HG02840 (cell line): ENCODE measurements around the gene MEP1A.
"Not testable (repeated sequence)": the region's sequence is repeated elsewhere in the genome, so short reads cannot be mapped to it uniquely, and the experiment has no call there.

ENCODE experiments used
- ATAC-seq: cut with Tn5 transposase; IDR thresholded peaks from one replicate; pipeline ENCODE4 v1.9.1; 2021; ENCODE audit warnings: mild to moderate bottlenecking, moderate library complexity, moderate number of reproducible peaks; ENCODE audit not compliant: unreplicated experiment, low FRiP score

The MEP1A gene, protein sequence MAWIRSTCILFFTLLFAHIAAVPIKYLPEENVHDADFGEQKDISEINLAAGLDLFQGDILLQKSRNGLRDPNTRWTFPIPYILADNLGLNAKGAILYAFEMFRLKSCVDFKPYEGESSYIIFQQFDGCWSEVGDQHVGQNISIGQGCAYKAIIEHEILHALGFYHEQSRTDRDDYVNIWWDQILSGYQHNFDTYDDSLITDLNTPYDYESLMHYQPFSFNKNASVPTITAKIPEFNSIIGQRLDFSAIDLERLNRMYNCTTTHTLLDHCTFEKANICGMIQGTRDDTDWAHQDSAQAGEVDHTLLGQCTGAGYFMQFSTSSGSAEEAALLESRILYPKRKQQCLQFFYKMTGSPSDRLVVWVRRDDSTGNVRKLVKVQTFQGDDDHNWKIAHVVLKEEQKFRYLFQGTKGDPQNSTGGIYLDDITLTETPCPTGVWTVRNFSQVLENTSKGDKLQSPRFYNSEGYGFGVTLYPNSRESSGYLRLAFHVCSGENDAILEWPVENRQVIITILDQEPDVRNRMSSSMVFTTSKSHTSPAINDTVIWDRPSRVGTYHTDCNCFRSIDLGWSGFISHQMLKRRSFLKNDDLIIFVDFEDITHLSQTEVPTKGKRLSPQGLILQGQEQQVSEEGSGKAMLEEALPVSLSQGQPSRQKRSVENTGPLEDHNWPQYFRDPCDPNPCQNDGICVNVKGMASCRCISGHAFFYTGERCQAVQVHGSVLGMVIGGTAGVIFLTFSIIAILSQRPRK

GRCh38 chr6:46793138-46793537 lies at the start of gene MEP1A:
TSS of gene MEP1A (plus strand) at chr6:46793389. CDS start at chr6:46793399, 10 bp downstream.
- no peak for ATAC-seq

DNA sequence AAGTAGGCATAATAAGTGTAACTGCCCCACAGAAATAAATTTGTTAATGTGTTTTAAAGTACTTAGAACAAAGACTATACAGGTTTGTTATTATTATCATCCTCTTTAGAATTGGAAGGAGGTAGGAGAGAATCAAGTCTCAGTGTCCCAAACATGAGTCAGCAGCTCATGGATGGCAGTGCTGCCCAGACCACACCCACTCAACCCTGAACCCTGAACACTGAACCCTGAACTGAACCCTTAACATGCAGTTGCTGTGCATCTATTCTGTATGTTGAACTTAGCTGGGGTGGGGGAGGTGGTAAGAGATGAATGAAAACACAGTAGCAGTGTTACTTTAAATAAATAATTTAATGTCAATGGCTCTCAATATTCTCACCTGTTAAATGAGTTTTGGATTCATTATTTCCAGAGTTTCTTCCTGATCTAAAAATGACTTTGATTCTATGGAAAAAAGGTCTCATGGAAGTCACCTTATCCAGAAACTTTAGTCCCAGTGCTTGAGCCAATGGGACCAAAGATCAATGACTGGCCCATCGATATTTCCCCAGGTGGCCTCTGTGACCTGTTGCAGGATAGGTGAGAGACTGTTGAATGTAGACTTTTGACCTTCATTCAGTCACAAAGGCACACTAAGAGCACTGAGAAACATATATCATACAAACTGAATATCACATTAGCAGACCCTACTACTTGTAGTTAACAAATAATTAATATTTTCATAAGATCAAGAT lies 49.6 kb upstream of the MEP1A start:
- ATAC-seq, result no peak

- ATAC-seq, result not testable (repeated sequence)
Measured at GRCh38 chr6:46744159-46744725, 48.9 kb upstream of the MEP1A start.

GRCh38 chr6:46745973-46746372 lies 47.2 kb upstream of the MEP1A start:
- no peak for ATAC-seq

DNA sequence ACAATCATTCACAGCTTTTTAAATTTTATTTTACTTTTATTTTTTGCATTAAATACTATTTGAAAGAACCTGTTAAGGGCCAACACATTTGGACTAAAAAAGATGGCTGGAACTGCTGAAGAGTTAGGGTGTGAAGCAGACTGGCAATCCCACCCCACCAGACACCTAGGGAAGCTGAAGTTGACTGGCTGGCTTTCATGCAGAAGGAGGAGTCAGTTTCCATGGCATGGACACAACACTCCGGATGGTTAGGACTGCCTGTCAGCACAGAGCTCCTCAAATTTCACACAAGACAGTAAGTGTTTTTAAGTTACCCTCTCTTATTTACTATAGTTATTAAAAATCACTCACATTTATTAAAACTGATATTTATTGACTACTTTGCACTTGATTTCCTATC lies 46.5 kb upstream of the MEP1A start, which contains the start of gene ANKRD66:
ANKRD66 (plus strand) TSS at position 238 of the 400 bp plus-strand sequence. CDS start 5,016 bp downstream, outside the sequence.
- no peak for ATAC-seq

GRCh38 chr6:46748940-46749503 lies 44.2 kb upstream of the MEP1A start:
- no peak for ATAC-seq

DNA sequence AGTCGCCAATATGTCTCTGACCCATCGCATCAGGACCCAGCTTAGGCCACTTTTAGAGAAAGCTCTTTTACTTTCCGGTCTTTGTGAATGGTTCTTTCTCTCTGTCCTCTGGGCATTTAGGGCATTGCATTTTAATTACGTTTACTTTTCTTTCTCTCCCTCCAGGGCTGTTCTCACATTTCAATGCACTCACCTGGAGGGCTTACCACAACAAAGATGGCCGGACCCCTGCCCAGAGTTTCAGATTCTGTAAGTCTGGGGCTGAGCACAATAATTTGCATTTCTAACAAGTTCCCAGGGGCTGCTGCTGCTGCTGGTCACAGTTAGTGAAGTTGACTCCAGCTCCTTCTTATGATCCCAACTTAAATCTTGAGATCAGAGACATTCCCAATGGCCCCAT lies 43.5 kb upstream of the MEP1A start:
- no peak for ATAC-seq

DNA sequence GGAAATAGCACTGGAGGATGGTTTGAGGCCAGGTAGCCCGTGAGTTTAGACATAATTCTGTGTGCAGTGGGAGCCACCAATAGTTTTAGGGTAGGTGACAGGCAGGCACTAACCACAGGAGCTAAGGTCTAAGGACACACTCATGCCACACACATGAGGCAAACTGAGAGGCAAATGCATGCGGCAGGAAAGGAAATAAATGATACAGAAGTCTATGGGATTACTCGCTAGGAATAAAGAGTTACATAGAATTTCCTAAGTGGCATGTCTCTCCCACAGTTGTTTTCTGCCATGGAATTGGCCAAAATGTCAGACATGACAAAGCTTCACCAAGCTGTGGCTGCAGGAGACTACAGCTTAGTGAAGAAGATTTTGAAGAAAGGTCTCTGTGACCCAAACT lies 41.5 kb upstream of the MEP1A start:
- no peak for ATAC-seq

DNA sequence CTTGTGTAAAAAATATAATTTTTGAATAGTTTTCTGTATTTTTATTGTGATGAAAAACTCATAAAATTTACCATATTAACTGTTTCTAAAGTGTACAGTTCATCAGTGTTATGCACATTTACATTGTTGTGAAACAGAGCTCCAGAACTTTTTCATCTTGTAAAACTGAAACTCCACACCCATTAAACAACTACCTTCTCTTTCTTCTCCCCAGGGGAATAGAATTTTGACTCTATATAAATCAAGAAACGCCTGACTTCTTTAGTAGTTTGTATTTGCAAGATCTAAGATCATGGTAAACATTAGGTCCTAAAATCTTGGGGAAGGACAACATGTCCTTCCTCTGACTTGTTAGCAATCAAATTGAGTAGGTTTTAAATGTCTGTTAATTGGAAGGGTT lies 37.3 kb upstream of the MEP1A start:
- no peak for ATAC-seq

DNA sequence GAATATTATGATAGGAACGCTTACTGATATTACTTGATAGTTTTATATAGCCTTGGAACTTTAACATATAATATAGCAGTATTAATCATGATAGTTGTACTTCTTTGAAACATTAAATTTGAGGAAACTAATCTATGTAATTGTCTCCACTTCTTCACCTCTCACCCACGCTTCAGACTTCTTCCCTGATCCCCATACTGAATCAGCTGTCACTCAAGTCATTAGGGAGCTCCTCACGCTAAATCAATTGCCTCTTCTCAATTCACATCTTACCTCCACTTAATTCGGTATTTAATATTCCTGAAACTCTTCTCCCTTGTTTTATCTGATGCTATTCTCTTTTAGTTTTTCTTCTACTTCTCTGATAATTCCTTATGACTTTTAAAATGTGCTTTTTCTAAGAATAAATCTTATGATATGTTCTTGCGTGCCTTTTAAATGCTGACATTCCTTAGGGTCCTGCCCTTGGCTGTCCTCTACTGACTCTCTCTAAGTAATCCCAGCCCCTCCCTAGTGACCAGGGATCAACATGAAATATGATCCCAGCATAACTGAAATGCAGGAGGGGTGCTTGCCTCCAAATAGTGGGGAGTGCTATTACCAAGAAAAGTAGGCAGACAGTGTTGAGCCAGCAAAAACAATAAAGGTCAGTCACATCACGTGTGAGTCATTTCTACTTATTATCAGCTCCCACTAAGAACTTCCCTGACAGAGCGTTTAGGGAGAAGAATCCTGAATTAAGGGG lies 36.5 kb upstream of the MEP1A start:
- no peak for ATAC-seq

DNA sequence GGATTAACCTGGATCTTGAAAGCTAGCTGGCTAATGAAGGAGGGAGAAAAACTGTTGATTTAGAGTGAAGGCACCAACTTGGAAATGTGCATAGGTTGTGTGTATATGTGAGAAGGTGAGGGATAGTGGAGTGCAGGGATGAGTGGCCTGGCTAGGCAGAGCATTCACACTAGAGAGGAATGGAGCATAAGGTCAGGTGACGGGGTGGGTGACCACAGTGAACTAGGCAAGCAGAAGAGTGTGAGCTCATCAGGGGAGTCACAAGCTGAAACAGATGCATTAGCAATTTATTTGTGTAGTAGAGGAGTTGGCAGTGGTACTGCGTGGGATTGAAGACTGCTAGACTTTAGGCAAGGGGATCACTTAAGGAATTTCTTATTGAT lies 36.0 kb upstream of the MEP1A start:
- no peak for ATAC-seq

DNA sequence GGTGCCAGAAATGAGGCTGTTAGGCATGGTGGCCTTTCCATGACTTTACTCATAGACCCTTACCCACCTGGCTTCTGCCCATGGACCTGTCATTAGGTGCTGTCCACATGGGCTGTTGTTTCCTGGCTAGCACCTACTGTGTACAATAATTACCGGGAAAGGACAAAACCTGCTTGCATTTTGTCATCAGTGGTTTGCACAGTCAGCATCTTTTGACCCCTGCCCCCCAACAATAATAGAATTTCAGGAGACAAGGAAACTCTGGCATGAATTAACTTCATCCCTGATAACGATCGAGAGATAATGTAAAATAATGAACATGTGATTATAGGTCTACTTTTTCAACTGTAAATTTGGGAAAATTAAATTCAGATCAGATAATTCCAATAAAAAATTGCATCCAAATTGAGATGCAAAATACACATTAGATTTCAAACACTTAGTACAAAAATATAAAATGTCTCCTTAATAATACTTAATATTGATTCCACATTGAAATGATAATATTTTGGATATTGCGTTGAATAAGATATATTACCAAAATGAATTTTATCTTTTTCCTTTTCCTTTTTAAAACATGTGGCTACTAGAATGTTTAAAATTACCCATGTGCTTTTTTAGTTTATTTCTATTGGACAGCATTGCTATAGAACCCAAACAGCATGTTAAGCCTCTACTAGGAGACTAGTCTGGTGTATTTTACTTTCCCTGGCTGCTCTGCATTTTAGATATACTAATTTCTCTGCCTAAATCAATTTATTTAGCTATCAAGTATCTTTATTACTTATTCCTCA lies 34.0 kb upstream of the MEP1A start:
- no peak for ATAC-seq

DNA sequence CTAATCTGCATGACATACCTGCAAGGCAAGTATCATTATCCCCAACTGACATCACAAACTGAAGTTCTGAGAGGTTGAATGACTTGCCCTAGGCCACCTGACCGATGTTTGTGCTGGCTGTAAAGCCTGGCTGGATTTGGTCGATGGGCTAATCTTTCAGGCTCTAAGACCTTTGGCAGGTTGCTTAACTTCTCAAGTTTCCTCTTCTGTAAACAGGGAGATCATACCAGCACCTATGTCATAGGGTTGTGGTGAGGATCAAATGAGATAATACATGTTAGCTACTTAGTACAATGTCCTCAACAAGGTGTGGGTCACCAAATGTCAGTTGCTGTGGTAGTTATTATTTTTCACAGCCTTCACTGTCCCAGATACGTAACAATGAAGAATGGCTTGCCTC lies 32.3 kb upstream of the MEP1A start:
- no peak for ATAC-seq

DNA sequence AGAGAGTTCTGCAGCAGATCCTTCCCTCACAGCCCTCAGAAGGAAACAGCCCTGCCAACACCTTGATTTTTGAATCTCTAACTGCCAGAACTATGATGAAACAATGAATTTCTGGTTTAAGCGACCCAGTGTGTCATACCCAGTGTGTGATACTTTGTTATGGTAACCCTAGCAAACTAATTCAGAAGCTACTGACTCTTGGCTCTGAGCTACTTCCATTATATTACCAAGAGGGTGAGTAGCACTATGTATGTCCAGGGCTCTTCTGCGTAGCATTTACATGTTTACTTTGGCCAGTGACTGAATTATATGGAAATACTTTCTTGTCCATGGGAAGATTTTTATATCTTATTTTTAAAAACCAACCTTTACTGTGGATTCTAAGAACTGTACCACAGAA lies 29.7 kb upstream of the MEP1A start:
- ATAC-seq, result no peak

DNA sequence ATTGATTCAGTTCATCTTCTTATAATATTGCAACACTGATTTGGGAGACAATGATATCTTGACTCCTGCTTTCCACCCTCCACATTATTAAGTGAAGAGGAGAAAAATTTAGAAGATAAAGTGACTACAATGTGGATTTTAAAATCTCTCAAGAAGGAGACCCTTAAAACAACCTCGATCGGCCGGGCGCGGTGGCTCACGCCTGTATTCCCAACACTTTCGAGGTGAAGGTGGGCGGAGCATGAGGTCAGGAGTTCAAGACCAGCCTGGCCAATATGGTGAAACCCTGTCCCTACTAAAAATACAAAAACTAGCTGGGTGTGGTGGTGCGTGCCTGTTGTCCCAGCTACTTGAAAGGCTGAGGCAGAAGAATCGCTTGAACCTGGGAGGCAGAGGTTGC lies 28.9 kb upstream of the MEP1A start:
- ATAC-seq, result not testable (repeated sequence)

DNA sequence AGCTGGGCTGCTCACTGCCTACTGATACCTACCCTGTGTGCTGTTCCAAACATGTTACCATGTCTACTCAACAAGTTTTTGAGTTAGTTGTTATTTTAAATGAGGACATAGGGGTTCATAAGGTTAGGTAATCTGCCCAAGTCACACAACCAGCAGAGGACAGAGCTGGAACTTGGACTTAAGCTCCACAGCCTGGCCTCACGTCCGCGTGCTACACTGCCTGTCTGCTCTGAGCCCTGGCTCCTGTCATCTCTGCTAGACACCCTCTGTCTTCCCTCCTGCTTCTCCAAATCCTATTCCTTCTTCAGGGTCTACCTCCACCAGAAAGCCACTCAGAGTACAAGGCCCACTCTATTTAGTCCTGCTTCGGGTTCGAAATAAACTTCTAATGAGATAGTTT lies 28.2 kb upstream of the MEP1A start:
- no peak for ATAC-seq

GRCh38 chr6:46772016-46772415 lies 21.2 kb upstream of the MEP1A start:
- ATAC-seq, result no peak

DNA sequence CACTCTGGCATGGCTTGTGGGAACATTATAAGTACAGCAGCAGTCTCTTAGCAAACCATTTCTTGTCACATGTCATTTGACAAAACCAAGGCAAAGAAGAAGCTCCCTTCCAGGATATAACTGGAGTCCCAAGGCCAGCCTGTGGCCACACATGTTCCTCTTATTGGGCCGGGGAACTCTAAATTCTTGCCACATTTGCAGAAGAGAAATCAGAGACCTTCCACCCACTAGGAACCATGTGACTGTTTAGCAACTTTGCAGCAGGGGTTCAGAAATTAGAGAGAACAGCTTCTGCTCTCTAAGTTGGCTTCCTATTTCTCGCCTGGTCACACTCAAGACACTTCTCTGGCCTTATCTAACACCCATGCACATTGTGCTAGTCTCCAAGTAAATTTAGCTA lies 20.4 kb upstream of the MEP1A start:
- ATAC-seq, result no peak
